NCI-H526 treated with DMSO at 0.1 percent for 48 hours (cell line): ENCODE data around the gene ISLR.
"Not testable (repeated sequence)": the region's sequence is repeated elsewhere in the genome, so short reads cannot be mapped to it uniquely, and the experiment has no call there.

Experiments
- DNase-seq: peaks from one replicate; lab custom pipeline; 2025; lab: John Stamatoyannopoulos, UW

The ISLR gene

DNA sequence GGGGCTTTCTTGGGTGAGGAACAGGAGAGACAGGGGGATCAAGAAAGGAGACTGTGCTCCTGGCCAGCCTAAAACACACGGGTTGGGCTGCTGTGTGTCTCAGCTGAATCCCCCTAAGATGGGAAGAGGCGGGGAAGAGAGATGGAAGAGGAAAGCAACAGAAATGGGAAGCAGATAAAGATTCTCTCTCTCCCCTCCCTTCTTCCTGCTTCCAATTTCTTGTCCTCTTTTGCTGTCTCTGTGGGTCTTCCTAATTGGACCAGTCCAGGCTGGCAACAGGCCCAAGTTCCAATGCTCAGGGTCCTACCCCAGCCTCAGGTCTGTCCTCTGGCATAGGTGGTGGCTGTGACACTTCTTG is 36.0 kb upstream of the ISLR start:
- no peak for DNase-seq

DNA sequence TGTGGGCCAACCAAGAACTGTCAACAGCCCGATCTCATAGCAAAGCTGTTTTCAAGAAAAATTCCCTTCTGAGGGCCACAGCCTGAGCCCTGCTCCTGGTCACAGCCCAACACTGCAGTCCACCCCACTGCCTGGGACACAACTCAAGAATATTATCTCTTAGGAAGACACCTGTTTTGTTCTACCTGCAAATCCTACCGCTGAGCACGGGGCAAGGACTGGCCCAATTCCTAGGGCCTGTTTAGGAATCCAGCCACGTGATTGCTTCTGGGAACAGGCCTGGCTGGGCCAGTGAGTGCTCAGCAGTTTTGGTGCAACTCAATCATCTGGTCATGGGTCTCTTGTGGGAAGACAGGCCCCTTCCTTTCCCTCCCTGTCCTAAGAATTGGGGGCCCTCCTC is 34.9 kb upstream of the ISLR start:
- no peak for DNase-seq

DNA sequence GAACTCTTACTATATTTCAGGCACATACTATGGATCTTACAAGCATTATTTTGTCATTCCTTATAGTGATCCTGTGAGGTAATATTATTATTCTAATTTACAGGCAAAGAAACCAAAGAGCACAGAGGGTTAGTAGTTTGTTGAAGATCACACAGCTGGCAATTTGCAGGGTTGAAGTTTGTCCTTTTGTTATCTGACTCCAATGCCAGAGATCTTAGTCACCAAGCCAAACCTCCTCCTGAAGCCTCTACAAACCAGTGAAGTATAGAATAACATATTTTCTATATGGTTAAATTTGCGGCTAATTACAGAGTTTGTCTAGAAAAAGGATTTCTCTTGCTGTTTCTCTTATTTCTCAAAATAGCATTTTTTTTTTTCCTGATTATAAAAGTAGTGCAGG is 31.9 kb upstream of the ISLR start:
- no peak for DNase-seq

DNA sequence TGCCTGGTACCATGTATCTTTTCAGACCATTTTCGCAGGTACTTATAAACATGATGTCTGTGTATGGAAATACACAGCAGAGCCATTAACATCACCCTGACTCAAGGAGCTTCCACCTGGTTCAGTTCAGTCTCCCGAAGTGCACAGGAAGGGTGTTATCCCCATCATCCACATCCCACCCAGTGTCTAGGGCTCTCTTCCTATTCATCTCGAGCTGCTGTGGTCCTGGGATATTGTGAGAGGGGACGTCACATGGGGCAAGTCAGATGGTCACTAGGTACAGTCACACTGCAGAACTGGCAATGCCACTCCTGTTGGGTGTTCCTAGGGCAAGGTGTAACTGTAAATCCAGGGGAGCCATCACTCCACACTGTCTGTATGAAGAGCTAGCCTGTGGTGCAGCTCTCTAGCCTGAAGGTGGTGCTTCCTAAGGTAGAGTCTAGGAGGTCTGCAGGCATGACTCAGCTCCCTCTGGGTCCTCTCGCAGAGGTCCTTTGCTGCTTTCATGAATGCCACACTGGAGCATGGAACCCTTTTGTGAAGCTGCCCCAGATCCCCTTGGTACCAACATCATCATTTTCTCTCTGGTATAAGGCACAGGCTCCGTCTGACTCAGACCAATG is 29.2 kb upstream of the ISLR start:
- no peak for DNase-seq

DNA sequence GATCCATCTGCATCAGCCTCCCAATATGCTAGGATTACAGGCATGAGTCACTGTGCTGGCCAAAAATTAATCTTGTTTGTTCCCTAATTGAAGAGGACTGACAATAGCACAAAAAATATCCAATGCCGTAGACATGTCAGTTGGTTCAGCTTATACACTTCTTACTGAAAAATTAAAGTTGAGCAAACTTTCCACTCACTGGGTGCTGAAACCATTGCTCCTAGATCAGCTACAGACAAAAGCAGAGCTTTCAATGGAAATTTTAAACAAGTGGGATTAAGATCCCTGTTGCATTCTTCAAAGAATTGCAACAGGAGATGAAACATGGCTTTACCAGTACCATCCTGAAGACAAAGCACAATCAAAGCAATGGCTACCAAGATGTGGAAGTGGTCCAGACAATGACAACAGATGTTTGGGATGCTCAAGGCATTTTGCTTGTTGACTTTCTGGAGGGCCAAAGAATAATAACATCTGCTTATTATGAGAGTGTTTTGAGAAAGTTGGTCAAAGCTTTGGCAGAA is 27.2 kb upstream of the ISLR start:
- no peak for DNase-seq

DNA sequence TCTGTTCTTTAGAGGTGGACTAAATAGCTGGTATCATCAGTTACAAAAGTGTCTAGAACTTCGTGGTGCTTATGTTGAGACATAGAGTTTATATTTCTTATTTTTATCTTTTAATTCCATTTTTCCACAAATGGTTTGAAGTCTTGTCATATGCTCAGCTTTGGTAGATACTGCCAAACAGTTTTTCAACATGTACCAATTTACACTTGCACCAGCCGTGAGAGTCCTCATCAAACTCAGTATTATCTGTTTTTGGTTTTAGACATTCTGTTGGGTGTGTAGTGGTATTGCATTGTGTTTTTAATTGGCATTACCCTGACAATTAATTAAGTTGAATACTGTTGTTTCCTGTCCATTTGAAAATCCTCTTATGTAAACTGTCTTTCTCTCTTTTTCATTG is 26.5 kb upstream of the ISLR start:
- no peak for DNase-seq

DNA sequence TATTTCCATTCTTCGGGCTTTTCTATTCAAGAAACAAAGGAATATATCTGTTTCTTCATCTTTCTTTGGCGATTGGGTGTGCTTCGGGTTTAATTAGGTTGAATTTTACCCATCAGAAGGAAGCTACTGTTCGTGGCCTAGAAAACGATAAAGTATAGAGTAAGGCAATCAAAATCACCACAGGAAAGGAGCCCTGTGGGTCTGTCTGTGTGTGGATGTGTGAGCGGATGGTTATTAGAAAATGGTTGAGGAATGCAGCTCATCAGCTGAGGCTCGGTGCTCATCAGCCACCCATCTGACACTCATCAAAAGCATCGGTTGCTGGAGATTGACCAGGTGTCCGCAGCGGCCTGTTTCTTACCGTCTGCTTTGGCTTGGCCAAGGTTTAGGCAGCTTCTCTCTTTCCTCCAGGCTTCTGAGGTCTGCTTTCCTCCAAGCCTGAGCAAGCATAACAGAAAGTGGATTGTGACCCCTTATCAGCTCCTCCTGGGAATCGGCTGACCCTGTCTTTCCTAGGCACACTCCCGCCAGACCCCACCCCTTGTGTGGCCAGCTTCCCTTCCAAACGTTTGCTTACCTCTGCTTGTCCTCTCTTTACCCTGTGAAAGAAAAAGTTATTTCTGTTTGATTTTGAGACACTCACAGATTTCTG is 17.6 kb upstream of the ISLR start:
- DNase-seq: no peak

DNA sequence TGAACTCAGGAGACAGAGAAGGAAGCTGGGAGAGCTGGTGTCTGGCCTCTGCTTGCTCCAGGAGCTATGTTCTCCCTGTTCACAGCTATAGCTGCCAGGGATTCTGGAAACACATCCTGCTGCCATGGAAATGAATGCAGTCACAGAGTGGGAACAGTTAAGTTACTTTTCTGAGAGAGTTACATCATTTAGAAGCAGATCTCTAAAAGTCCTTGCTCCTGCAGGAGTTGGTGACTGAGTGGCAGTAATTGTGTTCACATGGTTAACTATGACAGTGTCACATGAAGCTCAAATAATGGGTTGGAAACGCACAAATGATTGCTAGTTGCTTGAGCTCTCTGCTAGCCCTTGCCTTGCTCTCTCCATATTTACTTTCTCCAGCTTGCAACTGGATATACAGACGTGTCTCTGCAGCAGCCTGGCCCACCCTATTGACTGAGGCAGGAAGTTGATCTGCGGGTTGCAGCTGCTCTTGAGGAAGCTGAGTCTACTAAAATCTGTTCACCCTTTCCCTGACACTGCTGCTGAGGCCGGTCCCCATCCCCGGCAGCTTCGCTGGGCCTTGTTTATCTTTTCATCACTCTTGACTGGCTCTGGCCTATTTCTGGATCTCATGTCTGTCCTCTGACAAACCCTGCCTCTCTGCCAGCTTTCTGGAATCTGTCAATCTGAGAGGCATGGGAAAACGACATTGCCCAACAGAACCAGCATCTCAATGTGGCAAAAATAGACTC is 16.7 kb upstream of the ISLR start:
- no peak for DNase-seq

DNA sequence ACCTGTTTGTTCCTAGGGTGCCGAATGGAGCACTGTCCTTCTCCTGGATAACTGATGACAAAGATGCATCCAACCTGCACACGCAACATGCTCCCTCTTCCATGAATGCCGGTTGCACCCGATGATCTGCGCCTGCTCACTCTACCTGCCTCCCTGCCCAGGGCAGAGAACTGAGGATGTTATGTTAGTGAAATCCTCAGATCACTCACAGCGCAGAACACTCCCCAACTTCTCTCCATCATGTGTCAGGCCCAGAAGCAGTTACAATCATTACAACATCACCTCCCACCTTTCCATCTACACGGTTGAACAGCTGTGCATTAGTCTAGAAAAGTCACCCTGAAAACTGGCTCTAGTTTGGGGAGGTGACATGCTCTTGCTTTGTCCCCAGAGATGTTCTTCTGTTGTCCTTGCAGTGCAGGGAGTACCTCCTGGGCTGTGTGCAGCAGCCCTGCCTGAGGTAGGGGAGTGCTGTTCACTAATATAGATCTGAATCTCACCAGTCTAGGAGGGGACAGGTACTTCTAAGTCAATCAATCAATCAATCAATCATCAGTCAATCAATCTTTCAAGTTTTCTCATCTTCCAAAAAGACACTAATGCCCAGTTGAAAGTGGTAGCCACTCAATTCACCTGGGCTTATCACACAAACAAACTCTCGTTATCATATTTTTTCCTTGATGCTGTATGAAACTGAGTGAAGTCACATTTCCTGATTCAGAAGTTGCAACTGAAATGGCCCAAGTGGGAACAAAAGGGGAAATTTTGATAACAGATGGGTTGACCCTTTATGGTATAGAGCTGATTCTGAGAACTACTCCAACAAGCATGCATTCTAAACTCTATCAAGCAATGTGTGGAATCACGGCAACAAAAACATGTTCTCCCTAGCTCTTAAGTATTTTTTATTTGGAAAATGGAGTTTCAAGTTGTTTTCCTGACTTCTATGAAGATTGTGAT is 15.4 kb upstream of the ISLR start:
- DNase-seq: no peak

DNA sequence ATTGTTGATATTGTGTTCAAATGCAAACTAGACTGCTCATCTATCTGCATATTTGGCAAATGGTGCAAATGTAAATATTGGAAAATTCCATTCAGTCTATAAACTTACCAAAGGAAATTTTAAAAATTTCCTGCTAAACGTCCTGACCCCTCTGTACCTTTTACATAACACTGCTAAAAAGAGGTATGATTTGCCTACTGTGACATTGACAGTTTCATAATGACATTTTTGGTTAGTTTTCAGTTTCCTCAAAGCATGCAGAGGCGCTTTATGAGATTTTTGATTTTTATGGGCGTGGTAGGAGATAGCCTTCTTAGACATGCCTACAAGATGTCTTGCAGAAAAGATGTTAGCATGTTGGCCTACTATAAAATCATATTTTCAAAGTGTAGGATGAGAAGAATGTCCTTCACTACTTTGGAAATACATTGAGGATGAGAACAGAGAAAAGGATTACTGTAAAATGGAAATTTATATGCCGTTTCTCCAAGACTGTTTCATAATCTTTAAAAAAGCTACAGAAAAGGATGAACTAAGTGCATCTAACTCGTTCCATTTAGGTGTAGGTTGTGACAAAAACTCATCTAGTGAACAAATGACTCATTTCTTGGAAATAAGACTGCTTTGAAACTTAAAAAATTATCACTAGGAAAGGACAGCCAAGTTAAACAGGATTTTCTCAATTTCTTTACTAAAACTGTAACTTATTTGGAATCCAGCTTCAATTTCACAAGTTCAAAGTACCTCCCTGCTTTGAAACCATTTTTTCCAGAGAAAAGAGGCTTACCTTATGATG is 14.5 kb upstream of the ISLR start:
- no peak for DNase-seq

DNA sequence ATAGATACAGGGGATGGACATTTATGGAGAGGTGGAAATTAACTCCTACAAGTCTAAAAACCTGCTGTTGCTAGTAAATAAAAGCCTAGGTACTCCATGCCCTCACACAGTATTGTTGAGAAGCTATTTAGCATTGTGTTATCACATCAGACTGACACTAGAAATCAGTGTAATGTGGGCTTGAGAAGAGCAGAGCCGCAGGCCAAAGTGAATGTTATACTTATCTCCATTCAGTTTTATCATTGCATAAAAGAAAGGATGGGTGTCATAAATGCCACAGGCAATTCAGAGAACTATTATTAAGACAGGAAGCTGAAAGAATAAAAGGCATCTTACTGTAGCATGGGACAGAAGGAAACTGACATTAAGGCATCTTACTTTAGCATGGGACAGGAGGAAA is 13.7 kb upstream of the ISLR start:
- no peak for DNase-seq

DNA sequence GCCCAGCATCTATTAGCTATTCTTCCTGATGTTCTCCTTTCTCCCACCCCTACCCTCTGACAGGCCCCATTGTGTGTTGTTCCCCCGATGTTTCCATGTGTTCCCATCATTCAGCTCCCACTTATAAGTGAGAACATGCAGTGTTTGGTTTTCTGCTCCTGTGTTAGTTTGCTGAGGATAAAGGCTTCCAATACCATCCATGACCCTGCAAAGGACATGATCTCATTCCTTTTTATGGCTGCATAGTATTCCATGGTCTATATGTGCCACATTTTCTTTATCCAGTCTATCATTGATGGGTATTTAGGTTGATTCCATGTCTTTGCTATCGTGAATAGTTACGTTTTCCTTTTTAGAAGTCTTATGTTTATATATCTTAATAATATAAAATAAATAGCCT is 13.1 kb upstream of the ISLR start:
- not testable (repeated sequence) for DNase-seq

DNA sequence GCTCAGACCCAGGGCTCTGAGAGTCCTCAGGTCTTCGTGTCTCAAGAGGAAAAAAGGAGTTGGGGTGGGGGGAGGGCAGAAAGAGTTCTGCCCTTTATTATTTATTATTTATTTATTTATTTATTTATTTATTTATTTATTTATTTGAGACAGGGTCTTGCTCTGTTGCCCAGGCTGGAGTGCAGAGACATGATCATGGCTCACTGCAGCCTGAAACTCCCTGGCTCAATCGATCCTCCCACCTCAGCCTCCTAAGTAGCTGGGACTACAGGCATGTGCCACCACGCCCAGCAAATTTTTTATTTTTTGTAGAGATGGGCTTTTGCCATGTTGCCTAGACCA is 11.3 kb upstream of the ISLR start:
- DNase-seq: not testable (repeated sequence)

DNA sequence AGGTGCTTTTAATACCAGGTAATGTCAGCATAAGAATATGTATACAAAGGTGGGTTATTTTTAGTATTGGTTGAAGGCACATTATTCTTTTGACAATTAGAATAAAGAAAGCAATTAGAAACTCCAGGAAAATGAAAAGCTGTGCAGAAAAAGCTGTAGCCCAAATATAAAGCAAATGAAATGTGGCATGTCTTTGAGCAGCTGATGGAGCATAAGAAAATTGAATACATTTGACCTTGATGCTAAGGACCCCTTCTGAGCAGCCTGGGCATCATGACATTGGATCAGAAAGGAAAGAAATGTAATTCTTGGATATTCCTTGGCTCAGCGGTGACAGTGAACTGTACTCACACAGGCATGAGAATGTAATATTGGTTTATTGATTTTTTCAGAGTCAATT is 8.0 kb upstream of the ISLR start:
- no peak for DNase-seq

DNA sequence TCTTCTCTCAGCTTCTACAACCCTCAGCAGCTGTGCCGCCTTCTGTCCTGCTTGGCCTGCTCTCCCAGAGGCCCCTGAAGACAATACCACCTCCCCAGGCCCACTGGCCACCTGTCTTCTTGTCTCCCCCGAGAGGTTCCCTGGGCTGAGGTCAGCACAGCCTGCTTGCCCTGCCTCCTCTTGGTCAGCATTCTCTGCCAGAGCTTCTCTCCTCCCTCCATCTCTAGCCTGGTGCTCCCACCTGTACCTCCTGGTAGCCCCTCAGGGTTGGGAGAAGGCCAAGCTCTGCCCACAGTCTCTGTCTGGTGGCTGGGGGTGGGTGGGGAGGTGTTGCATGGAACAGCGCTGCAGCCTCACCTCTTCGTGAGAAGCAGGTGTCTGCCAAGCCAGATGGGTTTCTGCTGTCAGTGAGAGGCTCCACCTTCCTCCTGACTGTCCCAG is 5.6 kb upstream of the ISLR start:
- no peak for DNase-seq

DNA sequence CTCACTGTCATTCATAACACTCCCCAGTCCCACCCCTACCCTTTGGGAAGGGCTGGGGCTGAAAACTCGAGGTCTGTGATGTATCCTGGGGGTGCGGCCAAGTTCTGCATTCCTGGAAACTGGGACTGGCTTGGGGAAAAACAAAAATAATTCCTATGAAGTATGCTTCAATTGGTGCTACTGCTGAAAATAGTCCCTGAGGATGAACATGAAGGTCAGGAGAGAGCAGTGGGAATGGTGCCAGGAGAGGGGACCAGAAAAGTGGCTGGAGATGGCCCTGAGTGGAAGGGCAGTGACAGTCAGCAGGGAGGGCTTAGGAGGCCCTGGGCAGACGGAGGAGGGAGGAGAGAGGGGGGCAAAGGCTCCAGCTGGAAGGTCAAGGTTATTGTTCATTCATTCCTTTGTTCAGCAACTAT is 4.8 kb upstream of the ISLR start:
- DNase-seq: no peak

DNA sequence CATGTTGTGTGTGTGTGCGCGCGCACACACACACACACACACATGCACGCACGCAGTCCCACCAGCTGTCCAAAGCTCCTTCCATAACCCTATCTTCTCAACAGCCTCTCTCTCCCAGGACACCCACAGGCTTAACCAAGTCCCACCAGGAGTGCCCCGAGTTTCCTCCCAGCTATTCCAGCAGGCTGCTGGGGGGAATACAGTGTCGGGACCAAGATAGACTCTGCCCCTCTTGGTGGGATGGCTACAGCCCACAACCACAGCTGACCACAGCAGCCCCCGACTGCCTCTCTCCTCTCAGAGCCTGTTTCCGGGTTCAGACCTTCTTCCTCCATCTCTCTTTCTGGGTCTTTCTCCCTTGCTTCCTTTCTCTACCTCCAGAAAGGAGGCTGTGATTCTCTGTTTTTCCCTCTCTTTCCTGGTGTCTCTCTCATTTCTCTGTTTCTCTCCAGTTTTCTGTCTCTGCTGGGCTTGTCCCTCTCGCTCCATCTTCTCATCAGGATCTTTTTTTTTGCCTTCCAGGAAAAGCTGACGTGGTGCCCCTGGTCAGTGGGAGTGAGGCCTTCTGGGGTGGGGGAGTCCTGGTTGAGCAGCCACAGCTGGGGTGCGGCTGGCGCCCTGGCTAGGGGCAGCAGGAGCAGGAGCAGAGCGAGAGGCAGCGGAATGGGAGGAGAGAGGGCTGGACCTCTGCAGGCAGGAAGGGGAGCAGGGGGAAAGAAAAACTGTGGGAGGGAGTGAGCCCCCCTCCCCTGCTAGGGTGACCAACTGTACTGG is 3.3 kb upstream of the ISLR start:
- DNase-seq: no peak

DNA sequence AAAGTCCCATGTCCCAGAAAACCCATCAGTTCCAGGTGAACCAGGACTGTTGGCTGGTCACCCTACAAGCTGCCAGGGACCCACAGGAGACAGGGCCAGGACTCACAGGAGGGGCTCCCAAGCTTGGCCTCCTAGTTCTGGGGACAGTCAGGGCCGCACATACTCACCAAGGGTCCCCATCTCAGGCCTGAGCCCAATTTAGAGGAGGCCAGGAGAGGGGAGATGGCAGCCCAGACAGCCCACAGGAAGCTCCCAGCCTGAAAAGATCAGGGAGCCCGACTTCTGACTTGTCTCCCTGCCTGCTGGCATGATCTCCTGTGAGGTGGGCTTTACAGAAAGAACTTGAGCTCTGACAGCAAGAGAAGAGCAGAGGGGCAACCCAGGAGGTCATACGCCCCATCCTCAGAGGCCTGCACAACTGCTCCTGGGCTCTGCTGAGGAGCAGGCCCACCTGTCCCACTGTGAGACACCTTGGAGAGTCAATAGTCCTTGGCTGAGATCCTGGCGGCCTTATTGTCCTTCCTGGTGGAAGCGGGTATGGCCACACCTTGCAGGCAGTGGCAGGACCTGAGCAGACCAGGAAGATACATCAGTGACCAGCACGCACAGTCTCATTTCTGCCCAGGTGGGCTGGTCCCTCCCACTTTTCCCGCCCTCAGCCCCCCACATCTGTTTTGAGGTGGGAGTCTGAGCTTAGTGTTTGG is 2.5 kb upstream of the ISLR start:
- no peak for DNase-seq

DNA sequence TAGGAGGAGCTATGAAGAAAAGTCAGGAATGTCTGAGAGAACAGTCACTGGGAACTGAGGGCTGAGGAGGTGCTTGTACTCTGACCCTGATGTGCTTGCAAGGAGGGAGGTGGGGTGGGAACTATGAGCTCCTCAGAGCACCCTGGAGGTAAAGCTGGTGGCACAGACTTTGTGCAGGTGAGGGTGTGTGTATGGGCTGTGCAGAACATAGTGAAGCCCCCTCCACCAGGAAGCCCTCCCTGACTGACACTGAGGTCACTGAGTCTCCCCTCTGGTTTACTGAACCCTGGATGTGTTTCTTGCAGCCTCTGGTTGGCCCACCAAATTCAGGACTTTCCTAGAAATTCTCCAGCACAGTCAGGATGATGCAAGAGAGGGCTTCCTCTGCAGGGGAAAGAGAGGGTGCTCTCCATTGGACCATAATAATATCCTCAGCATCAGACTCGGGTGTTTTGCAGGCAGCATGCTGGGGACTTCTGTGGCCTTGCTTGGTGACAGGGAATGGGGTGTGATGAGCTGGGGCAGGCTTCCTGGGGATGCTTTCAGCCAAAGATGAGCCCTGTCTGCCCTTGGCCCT is 1.5 kb upstream of the ISLR start:
- DNase-seq: no peak
